ENCODE measurements around the gene CGB2.

CGB2 gene

DNA sequence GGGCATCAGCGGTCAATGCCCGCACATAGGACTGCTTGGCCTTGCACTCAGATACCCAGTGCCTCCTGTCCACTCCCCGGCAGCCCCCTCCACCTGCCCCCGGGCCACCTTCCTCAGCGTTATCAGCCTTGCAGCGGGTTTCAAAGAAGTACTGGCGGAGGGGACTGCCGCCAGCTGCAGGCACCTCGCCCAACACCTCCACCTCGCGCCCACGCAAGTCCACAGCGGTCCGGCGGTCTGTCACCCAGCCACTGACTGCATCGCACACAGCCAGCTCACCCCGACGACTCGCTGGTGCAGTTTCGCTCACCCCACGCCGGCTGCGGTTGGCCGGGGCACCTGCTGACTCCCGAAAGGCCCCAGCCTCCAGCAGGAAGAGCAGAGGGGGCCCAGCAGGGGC lies 29.8 kb downstream of the CGB2 start:
- no peak for DNase-seq (ENCODE audit: low read depth in 2 of 2)
- TF ChIP-seq, protein P1, sequence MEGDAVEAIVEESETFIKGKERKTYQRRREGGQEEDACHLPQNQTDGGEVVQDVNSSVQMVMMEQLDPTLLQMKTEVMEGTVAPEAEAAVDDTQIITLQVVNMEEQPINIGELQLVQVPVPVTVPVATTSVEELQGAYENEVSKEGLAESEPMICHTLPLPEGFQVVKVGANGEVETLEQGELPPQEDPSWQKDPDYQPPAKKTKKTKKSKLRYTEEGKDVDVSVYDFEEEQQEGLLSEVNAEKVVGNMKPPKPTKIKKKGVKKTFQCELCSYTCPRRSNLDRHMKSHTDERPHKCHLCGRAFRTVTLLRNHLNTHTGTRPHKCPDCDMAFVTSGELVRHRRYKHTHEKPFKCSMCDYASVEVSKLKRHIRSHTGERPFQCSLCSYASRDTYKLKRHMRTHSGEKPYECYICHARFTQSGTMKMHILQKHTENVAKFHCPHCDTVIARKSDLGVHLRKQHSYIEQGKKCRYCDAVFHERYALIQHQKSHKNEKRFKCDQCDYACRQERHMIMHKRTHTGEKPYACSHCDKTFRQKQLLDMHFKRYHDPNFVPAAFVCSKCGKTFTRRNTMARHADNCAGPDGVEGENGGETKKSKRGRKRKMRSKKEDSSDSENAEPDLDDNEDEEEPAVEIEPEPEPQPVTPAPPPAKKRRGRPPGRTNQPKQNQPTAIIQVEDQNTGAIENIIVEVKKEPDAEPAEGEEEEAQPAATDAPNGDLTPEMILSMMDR (IDR thresholded peaks at IDR 0.05; ENCODE audit: low read depth, low read length), result no peak

DNA sequence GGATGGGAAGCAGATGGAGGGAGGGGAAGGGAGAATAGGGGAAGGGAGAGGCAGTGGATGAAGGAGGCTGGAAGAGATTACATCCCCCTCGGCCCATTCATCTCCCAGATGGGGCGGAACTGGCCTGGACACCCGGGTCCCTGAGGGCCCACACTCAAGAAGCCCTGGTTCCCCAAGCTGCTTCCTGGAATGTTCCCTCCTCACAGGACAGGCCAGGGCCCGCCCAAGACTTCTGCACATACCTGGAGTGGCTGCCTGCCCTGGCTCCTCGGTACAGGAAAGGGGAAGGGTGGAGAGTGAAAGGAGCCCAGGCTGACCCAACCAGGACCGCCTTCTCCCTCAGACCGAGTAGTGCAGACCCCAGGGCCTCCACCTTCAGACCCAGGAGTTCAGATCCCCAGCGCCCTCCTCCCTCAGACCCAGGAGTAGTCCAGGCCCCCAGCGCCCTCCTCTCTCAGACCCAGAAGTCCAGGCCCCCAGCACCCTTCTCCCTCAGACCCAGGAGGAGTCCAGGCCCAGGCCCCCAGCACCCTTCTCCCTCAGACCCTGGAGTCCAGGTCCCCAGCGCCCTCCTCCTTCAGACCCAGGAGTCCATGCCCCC lies 32.4 kb downstream of the CGB2 start:
- H3K4me3 ChIP-seq (replicated peaks in 1 of 2; ENCODE audit: low read depth in 2 of 2, low read length in 2 of 2), result peak overlapping the region in 1 of 2 donors; percentile 15
- TF ChIP-seq, protein P1 (IDR thresholded peaks at IDR 0.05; ENCODE audit: low read depth, low read length), result no peak
- no peak for DNase-seq (ENCODE audit: low read depth in 2 of 2)

More for the DNA sequence above, 29.8 kb downstream of the CGB2 start:
- H3K4me3 ChIP-seq (replicated peaks in 1 of 2; ENCODE audit: low read depth in 2 of 2, low read length in 2 of 2), result no peak overlapping the region

DNA sequence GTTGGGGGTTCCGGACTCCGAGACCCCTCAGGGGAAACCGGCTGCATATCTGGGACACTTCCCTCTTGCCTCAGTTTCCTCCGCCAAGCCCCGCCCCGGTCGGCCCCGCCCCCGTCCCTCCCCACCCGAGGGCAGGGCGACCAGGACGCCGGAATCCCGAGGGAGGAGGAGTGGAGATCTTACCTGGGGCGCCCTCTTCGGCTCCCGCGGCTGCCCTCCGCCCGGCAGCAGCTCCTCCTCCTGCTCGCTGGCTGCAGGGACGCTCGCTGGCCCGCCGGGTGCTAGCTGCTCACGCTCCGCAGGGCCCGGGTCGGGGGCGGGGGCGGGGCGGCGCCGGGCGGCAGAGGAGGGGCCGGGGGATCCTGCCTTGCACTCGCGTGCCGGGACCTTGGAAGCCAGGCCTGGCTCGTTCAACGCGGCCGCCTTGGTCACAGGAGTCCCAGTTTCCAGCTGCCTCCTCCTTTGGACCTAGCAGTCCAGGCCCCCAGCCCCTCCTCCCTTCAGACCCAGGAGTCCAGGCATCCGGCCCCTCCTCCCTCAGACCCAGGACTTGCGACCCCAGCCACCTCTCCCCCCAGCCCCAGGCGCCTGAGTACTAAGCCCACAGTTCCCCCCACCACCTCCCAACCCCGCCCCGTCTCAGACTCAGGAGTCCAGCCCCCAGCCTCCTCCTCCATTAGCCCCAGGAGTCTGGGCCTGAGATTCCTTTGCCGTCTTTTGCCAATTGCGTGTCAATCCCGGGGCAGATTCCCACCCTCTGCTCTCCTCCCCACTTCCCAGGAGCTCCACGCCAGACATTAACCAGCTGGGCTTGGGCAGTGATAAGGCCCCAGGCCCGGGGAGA lies 33.3 kb downstream of the CGB2 start, which contains the start of gene NTF4:
TSS of gene NTF4 (minus strand) at position 51 of the 844 bp plus-strand sequence. CDS start 2,821 bp downstream, outside the sequence.
- H3K4me3 ChIP-seq (replicated peaks in 1 of 2; ENCODE audit: low read depth in 2 of 2, low read length in 2 of 2), result peak within 1 kb of the TSS in 1 of 2 donors; percentile 15
- TF ChIP-seq, protein P1 (IDR thresholded peaks at IDR 0.05; ENCODE audit: low read depth, low read length), result no peak
- peak in 1 of 2 donors; percentile 28 for DNase-seq (ENCODE audit: low read depth in 2 of 2)

DNA sequence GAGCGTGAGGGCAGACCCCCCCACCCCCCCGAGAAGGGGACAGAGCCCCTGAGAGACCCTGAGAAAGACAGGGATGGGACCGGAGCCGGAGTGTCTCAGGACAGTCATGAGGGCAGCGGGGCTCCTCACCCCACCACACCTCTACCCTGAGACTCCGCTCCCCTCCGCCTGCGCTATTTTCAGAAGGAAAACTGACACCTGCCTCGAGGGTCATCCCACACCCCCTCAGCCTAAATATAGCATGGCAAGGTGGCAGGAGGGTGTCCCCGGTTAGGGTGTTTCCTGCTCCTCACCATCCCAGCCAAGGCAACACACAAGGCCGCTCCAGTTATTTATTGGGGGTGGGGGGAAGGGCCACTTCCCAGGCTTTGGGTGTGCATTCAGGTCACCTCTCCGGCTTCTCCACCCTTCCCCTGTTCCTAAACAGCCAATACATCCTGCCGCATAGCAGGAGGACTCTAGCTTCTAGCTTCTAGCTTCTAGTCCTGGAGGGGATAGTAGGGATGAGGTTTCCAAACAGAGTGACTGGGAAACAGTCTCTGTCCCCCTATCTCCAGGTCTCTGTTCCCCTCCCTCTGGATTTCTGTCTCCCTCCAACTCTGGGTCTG lies 34.3 kb downstream of the CGB2 start:
- DNase-seq (ENCODE audit: low read depth in 2 of 2), result no peak
- TF ChIP-seq, protein P1 (IDR thresholded peaks at IDR 0.05; ENCODE audit: low read depth, low read length), result no peak
- no peak overlapping the region for H3K4me3 ChIP-seq (replicated peaks in 1 of 2; ENCODE audit: low read depth in 2 of 2, low read length in 2 of 2)

DNA sequence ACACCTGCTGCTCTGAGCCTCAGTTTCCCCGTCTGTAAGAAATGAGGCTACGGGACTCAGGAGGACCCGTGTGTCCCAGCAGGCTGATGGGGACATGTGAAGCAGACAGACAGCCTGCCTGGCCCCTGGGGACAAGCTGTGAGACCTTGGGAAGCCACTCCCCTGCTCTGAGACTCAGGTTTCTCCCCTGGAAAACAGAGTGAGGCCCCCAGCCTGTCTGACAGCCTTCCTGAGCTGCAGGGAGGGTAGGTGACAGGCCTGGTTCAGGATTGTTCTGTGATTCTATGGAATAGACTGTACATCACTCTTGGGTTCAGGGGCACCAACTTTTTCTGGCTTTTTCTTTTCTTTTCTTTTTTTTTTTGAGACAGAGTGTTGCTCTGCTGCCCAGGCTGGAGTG lies 35.9 kb downstream of the CGB2 start:
- no peak overlapping the region for H3K4me3 ChIP-seq (replicated peaks in 1 of 2; ENCODE audit: low read depth in 2 of 2, low read length in 2 of 2)
- TF ChIP-seq, protein P1 (IDR thresholded peaks at IDR 0.05; ENCODE audit: low read depth, low read length), result no peak
- DNase-seq (ENCODE audit: low read depth in 2 of 2), result no peak

DNA sequence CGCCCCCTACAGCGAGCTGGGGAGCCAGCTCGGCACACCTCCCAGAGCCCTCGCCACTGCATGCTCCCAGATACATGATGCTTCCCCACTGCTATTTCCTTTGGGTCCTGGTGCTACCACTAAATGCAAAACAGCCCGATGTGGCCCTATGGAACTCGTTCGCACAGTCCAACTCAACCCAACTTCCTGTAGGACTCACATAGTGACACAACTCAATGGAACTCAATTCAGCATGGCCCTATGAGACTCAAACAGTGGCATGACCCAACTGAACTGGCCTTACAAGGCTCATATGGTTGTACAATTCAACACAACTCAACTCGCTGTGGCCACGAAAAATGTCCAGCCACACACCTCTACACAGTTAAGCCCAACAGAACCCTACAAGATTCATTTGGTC lies 37.3 kb downstream of the CGB2 start:
- TF ChIP-seq, protein P1 (IDR thresholded peaks at IDR 0.05; ENCODE audit: low read depth, low read length), result no peak
- peak in 1 of 2 donors; percentile 60 for DNase-seq (ENCODE audit: low read depth in 2 of 2)

More for the DNA sequence above, 37.3 kb downstream of the CGB2 start:
- H3K4me3 ChIP-seq (replicated peaks in 1 of 2; ENCODE audit: low read depth in 2 of 2, low read length in 2 of 2), result no peak overlapping the region
